GM21447 (cell line): ENCODE data around the gene AUTS2.

Experiments
- ATAC-seq: cut with Tn5 transposase; IDR thresholded peaks from one replicate; pipeline ENCODE4 v1.9.1; 2021; ENCODE audit not compliant: unreplicated experiment

The AUTS2 gene

GRCh38 chr7:69922026-69922803 is 323.9 kb downstream of the AUTS2 start:
- no peak for ATAC-seq

GRCh38 chr7:69927461-69927860 is 329.2 kb downstream of the AUTS2 start:
- no peak for ATAC-seq

- ATAC-seq, result no peak
Measured at GRCh38 chr7:69928621-69929020, 330.3 kb downstream of the AUTS2 start.

- ATAC-seq, result no peak
Measured at GRCh38 chr7:69929622-69930021, 331.3 kb downstream of the AUTS2 start.

- no peak for ATAC-seq
Measured at GRCh38 chr7:69932034-69932628, 333.9 kb downstream of the AUTS2 start.

- ATAC-seq, result no peak
Measured at GRCh38 chr7:69934144-69934903, 336.0 kb downstream of the AUTS2 start.

- no peak for ATAC-seq
Measured at GRCh38 chr7:69935107-69935506, 336.8 kb downstream of the AUTS2 start.

GRCh38 chr7:69937097-69937496 is 338.8 kb downstream of the AUTS2 start:
- no peak for ATAC-seq

- ATAC-seq, result no peak
Measured at GRCh38 chr7:69939317-69939716, 341.0 kb downstream of the AUTS2 start.

GRCh38 chr7:69941077-69941651 is 342.9 kb downstream of the AUTS2 start:
- ATAC-seq, result no peak

GRCh38 chr7:69942573-69942972 is 344.3 kb downstream of the AUTS2 start:
- ATAC-seq, result no peak

- ATAC-seq, result no peak
Measured at GRCh38 chr7:69946901-69947300, 348.6 kb downstream of the AUTS2 start.

- no peak for ATAC-seq
Measured at GRCh38 chr7:69947998-69948397, 349.7 kb downstream of the AUTS2 start.

- no peak for ATAC-seq
Measured at GRCh38 chr7:69949122-69949521, 350.8 kb downstream of the AUTS2 start.

- no peak for ATAC-seq
Measured at GRCh38 chr7:69951458-69951857, 353.2 kb downstream of the AUTS2 start.

GRCh38 chr7:69953136-69954067 is 355.1 kb downstream of the AUTS2 start:
- no peak for ATAC-seq

GRCh38 chr7:69956541-69956940 is 358.3 kb downstream of the AUTS2 start:
- ATAC-seq, result no peak

GRCh38 chr7:69957661-69958060 is 359.4 kb downstream of the AUTS2 start:
- ATAC-seq, result no peak

GRCh38 chr7:69959789-69960499 is 361.7 kb downstream of the AUTS2 start:
- ATAC-seq, result no peak

- no peak for ATAC-seq
Measured at GRCh38 chr7:69961436-69961835, 363.2 kb downstream of the AUTS2 start.
